GM04504 (cell line): ENCODE measurements around the gene MYCBPAP.
"Not testable (repeated sequence)": the region's sequence is repeated elsewhere in the genome, so short reads cannot be mapped to it uniquely, and the experiment has no call there.

Experiments
- DNase-seq: peaks from one replicate; pipeline ENCODE4 v3.0.0-alpha.2; 2012; ENCODE audit warnings: low read depth

The MYCBPAP gene

DNA sequence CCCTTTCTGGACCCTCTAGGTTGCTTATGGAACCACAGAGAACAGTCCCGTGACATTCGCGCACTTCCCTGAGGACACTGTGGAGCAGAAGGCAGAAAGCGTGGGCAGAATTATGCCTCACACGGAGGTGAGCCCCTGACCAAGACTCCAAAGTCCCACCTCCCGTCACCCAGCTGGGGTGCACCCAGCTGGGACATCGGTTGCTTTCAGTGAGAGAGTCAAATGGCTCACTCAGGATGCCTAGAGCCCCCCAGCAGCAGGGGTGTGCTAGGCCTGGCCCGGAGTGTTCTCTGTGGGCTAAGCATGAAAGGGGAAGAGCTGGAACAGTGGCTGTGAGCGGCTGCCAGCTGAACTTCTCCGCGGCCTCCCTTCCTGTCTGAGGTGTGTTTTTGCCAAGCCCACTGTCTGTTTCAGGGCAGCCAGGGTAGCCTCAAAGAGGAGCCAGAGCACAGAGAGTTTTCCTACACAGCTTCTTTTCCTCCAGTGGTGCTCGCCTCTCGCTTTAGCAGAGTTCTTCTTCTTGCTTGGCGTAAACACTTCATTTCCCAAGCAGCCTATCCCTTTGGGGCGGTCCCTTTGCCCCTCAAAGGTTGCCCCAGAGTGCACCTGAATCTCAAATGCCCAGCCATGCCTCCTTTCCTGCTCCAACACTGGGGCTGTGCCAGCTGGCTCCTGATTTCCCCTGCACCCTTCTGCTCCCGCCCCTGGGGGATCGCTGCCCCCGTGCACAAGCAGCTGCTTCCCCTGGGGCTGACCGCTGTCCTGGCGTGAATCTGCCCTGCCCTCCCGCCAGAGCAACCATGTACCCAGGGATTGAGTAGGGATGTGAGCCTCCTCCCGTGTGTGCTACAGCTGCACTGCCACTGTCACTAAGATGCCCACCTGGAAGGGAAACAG, 37.0 kb upstream of the MYCBPAP start:
- DNase-seq: no peak

DNA sequence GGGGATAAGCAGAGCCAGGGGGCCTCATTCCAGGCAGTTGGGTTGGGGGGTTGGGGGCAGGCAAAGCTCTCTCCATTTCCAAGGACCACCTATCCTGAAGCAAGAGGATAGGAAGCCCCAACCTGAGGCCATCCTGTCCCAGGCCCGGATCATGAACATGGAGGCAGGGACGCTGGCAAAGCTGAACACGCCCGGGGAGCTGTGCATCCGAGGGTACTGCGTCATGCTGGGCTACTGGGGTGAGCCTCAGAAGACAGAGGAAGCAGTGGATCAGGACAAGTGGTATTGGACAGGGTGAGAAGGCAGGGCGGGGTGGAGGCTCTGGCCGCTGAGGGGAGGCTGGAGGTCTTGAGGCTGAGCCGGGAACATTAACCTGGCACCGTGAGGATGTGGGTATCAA, 36.0 kb upstream of the MYCBPAP start:
- DNase-seq: no peak

- DNase-seq: not testable (repeated sequence)
These were observed 35.5 kb upstream of the MYCBPAP start for GRCh38 chr17:50472761-50473161.

DNA sequence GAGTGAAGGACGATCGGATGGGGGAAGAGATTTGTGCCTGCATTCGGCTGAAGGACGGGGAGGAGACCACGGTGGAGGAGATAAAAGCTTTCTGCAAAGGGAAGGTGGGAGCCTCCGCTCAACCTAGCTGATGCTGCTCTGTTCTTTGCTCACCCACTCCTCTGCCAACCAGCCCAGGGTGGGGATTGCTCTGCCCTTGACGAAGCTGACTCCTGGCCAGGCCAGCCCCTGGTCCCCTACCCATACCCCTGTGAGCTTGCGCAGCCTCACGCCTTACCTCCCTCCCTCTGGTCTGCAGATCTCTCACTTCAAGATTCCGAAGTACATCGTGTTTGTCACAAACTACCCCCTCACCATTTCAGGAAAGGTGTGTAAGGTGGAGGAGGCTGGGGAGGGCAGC, 34.3 kb upstream of the MYCBPAP start:
- no peak for DNase-seq

- no peak for DNase-seq
These were observed 33.7 kb upstream of the MYCBPAP start for GRCh38 chr17:50474523-50474922.

DNA sequence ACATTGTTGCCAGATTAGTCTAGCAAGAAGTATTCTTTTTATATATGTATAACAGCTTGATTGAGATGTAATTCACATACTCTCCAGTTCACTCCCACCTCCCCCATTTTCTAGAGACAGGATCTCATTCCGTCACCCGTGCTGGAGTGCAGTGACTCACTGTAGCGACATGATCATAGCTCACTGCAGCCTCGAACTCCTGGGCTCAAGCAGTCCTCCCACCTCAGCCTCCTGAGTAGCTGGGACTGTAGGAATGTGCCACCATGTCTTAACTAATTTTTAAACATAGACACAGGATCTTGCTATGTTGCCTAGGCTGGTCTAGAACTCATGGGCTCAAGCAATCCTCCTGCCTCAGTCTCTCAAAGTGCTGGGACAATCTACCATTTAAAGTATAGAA, 32.9 kb upstream of the MYCBPAP start:
- DNase-seq: no peak

GRCh38 chr17:50475775-50476544, 32.3 kb upstream of the MYCBPAP start:
- not testable (repeated sequence) for DNase-seq

- no peak for DNase-seq
These were observed 31.5 kb upstream of the MYCBPAP start for GRCh38 chr17:50476545-50477315.

GRCh38 chr17:50477976-50478375, 30.3 kb upstream of the MYCBPAP start:
- DNase-seq: no peak

DNA sequence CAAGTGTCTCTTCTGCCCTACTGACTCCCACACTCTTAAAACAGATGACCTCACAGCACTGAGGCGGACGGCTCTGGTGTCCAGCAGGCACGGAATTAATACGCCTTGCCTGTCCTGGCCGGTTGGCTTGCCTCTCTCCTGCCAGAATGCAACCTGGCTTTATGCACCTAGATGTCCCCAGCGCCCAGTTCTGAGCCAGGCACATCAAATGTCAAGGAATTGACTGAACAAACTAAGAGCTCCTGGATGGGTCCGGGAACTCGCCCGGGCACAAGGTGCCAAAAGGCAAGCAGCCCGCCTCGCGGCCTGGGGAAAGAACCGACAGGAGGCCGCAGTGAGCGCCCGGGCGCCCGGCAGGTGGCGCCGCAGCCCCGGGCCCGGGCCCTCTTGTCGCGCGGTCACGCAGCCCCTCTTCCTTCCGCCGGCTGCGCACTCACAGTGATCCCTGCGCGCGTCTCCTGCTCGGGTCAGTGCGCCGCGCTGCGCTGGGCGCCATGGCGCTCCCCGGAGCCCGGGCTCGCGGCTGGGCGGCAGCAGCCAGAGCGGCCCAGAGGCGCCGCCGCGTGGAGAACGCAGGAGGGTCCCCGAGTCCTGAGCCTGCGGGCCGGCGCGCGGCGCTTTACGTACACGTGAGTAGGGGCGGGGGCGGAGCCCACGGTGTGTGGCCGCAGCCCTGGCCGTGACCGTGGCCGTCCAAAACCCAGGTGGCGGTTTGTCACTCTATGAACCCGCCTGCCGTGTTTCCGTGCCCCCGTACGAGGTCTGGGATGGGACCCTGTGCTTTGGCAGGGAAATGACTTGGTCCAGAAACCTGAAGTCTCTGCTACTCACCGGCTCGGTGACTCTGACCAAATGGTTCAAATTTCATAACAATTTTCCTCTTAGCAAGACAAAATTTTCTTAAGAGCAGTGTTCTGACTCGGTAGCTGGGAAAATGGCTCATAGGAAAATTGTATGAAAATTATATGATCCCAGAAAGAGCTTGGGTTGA, 29.6 kb upstream of the MYCBPAP start, which contains the start of gene RSAD1:
Gene RSAD1, plus strand, starts transcription at position 470 of the 991 bp plus-strand sequence. Its CDS starts 25 bp downstream, at position 495.
- DNase-seq: peak; percentile 75

DNA sequence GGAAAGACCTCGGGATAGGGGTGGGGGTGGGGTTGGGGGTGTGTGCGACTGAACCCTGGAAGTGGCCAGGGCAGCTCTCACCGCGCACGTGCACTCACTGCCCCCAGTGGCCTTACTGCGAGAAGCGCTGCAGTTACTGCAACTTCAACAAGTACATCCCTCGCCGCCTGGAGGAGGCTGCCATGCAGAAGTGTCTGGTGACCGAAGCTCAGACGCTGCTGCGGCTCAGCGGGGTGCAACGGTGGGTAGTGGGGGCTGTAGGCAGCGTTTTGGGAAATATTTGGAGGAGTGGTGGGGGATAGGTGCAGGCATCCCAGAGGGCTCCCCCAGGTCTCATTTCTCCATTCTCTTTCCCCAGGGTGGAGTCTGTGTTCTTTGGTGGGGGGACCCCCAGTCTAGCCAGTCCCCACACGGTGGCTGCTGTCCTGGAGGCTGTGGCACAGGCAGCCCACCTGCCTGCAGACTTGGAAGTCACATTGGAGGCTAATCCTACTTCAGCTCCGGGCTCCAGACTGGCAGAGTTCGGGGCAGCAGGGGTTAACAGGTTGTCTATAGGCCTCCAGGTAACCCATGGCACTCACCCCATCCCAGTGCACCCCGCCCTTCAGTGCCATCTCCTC, 28.6 kb upstream of the MYCBPAP start:
- peak; percentile 47 for DNase-seq

DNA sequence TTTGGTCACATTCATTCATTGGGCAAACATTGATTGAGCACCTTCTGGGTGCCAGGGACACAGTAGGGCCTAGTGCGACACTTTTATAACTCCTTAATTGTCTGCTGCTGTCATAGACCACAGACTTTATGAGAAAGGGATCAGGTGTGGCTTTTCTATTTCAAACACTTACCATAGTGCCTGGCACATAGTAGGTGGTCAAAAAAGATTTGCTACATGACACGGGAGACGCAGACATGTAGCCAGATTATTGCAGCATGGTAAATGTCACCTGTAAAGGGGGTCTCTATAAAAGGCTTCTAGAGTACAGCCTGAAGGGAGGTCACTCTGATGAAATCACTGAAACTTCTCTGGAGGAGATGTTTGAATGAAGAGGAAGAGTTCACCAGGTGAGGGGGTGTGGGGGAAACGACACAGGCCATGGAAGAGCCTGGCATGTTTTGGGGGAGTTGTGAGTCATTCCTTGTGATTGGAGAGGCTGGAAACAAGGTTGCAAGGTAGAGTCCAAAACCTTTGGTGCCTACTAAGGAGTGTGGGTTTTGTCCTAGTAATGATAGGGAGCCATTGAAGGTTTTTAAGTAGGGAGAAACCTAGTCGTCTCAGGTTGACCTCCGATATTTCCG, 28.0 kb upstream of the MYCBPAP start:
- no peak for DNase-seq

- no peak for DNase-seq
These were observed 27.3 kb upstream of the MYCBPAP start for GRCh38 chr17:50480854-50481490.

GRCh38 chr17:50481648-50482047, 26.6 kb upstream of the MYCBPAP start:
- no peak for DNase-seq

DNA sequence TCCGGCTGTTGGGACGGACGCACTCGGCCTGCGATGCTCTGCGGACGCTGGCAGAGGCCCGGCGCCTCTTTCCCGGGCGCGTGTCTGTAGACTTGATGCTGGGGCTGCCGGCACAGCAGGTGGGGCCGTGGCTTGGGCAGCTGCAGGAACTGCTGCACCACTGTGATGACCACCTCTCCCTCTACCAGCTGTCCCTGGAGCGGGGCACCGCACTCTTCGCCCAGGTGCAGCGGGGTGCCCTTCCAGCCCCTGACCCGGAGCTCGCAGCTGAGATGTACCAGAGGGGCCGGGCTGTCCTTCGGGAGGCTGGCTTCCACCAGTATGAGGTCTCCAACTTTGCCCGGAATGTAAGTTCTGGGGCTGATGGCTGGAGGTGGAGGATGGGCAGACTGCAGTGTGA, 26.1 kb upstream of the MYCBPAP start:
- no peak for DNase-seq

DNA sequence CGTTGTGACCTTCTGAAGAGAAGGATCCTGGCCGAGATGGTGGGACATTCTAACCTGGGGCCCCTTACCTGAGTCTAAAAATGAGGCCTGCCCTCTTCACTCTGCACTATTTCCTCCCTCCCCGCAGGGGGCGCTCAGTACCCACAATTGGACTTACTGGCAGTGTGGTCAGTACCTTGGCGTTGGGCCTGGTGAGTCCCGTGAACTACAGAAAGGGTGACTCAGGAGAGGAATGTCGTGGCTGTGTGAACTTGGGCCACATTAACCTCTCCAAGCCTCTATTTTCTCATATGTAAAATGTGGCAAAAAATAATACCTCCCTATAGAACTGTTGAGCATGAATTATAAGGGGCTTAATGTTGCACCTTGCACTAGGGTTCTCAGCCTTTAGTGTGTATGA, 25.7 kb upstream of the MYCBPAP start:
- DNase-seq: peak; percentile 95

GRCh38 chr17:50483266-50483665, 25.0 kb upstream of the MYCBPAP start:
- no peak for DNase-seq

DNA sequence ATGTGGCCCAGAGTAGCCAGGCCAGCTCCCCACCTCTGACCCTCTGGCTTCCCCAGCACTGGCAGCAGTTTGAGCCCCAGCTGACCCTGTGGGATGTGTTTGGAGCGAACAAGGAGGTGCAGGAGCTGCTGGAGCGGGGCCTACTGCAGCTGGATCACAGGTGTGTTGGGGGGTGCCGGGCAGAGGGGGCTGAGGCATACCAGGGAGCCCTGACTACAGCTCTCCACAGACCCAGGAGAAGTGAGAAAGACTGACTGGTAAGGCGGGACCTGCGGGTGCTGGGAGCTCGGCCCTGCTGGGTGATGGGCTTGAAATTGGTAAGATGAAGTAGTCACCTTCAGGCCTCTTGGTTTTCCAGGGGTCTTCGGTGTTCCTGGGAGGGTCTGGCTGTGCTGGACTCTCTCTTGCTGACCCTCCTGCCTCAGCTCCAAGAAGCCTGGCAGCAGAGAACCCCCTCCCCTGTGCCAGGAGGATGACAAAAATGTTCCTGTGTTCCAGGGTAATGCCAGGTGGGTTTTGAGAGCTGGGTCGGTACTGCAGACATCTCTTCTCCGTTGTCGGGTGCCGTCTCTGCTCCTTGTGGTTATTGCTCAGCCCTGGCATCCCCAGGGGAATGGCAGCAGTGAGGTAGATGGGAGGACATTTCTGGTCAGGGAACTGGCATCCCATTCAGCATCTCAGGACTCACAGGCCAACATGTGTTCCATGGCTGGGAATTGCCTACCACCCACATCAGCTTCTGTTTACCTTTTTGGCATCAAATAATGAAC, 23.7 kb upstream of the MYCBPAP start:
- DNase-seq: no peak
